IPS-15b (cell line): ENCODE data around the gene ANKRD31.
"Not testable (repeated sequence)": the region's sequence is repeated elsewhere in the genome, so short reads cannot be mapped to it uniquely, and the experiment has no call there.

Source experiments
- H3K27me3 ChIP-seq: one replicate; pipeline ENCODE4 v1.6.1; 2013; ENCODE audit warnings: low read length; ENCODE audit not compliant: control insufficient read depth, insufficient read depth
- H3K36me3 ChIP-seq: one replicate; pipeline ENCODE4 v1.6.1; 2013; ENCODE audit warnings: low read length; ENCODE audit not compliant: control insufficient read depth, insufficient read depth
- H3K4me1 ChIP-seq: one replicate; pipeline ENCODE4 v1.6.1; 2013; ENCODE audit warnings: mild to moderate bottlenecking, low read length; ENCODE audit not compliant: control insufficient read depth, insufficient read depth
- H3K4me3 ChIP-seq: one replicate; pipeline ENCODE4 v1.5.1; 2013; ENCODE audit warnings: low read depth, low read length
- H3K9ac ChIP-seq: one replicate; pipeline ENCODE4 v1.6.1; 2013; ENCODE audit warnings: low read depth, mild to moderate bottlenecking, low read length
- H3K9me3 ChIP-seq: one replicate; pipeline ENCODE4 v1.6.1; 2013; ENCODE audit warnings: mild to moderate bottlenecking, low read length; ENCODE audit not compliant: control insufficient read depth, insufficient read depth

The ANKRD31 gene

GRCh38 chr5:75130818-75131349 lies 105.8 kb downstream of the ANKRD31 start:
- no peaks in the 10 kb centered on the region for H3K27me3 ChIP-seq
- no peaks in the 10 kb centered on the region for H3K4me1 ChIP-seq
- no peak overlapping the region for H3K4me3 ChIP-seq
- peaks cover 6% of the 10 kb centered on the region for H3K9me3 ChIP-seq
- no peaks in the 10 kb centered on the region for H3K36me3 ChIP-seq
- H3K9ac ChIP-seq, result no peak overlapping the region

GRCh38 chr5:75116856-75117255 lies 119.8 kb downstream of the ANKRD31 start:
- no peak overlapping the region for H3K4me3 ChIP-seq
- H3K9ac ChIP-seq, result no peak overlapping the region
- no peaks in the 10 kb centered on the region for H3K4me1 ChIP-seq
- H3K27me3 ChIP-seq, result no peaks in the 10 kb centered on the region
- no peaks in the 10 kb centered on the region for H3K36me3 ChIP-seq
- H3K9me3 ChIP-seq, result no peaks in the 10 kb centered on the region

- not testable (repeated sequence) for H3K4me3 ChIP-seq, H3K4me1 ChIP-seq, H3K9me3 ChIP-seq, H3K9ac ChIP-seq, H3K36me3 ChIP-seq, H3K27me3 ChIP-seq
Observed at GRCh38 chr5:75114311-75114710, 122.4 kb downstream of the ANKRD31 start.

GRCh38 chr5:75113354-75114113 lies 123.1 kb downstream of the ANKRD31 start:
- Histone ChIP-seq H3K4me3 (no peak overlapping the region), H3K27me3 (no peaks in the 10 kb centered on the region), H3K9ac (no peak overlapping the region), H3K36me3 (no peaks in the 10 kb centered on the region), H3K4me1 (no peaks in the 10 kb centered on the region), H3K9me3 (no peaks in the 10 kb centered on the region)

- Histone ChIP-seq H3K9me3 (no peaks in the 10 kb centered on the region), H3K4me3 (no peak overlapping the region), H3K36me3 (no peaks in the 10 kb centered on the region), H3K4me1 (no peaks in the 10 kb centered on the region), H3K9ac (no peak overlapping the region), H3K27me3 (no peaks in the 10 kb centered on the region)
Observed at GRCh38 chr5:75108931-75109596, 127.6 kb downstream of the ANKRD31 start.

GRCh38 chr5:75108515-75108914 lies 128.2 kb downstream of the ANKRD31 start:
- Histone ChIP-seq H3K4me3 (no peak overlapping the region), H3K9ac (no peak overlapping the region), H3K27me3 (no peaks in the 10 kb centered on the region), H3K9me3 (no peaks in the 10 kb centered on the region), H3K4me1 (no peaks in the 10 kb centered on the region), H3K36me3 (no peaks in the 10 kb centered on the region)

- not testable (repeated sequence) for H3K4me1 ChIP-seq, H3K9ac ChIP-seq, H3K9me3 ChIP-seq, H3K36me3 ChIP-seq, H3K27me3 ChIP-seq, H3K4me3 ChIP-seq
Observed at GRCh38 chr5:75095956-75096355, 140.7 kb downstream of the ANKRD31 start.

- no peaks in the 10 kb centered on the region for H3K36me3 ChIP-seq
- H3K9ac ChIP-seq, result no peak overlapping the region
- no peaks in the 10 kb centered on the region for H3K9me3 ChIP-seq
- H3K4me3 ChIP-seq, result no peak overlapping the region
- H3K4me1 ChIP-seq, result no peaks in the 10 kb centered on the region
- no peaks in the 10 kb centered on the region for H3K27me3 ChIP-seq
Observed at GRCh38 chr5:75091597-75091996, 145.1 kb downstream of the ANKRD31 start.

- no peaks in the 10 kb centered on the region for H3K4me1 ChIP-seq
- no peaks in the 10 kb centered on the region for H3K9me3 ChIP-seq
- no peaks in the 10 kb centered on the region for H3K27me3 ChIP-seq
- no peak overlapping the region for H3K4me3 ChIP-seq
- H3K36me3 ChIP-seq, result no peaks in the 10 kb centered on the region
- no peak overlapping the region for H3K9ac ChIP-seq
Observed at GRCh38 chr5:75089662-75090061, 147.0 kb downstream of the ANKRD31 start.

GRCh38 chr5:75089137-75089536 lies 147.5 kb downstream of the ANKRD31 start:
- Histone ChIP-seq H3K4me1 (no peaks in the 10 kb centered on the region), H3K27me3 (no peaks in the 10 kb centered on the region), H3K36me3 (no peaks in the 10 kb centered on the region), H3K9ac (no peak overlapping the region), H3K9me3 (no peaks in the 10 kb centered on the region), H3K4me3 (no peak overlapping the region)

- Histone ChIP-seq H3K27me3 (no peaks in the 10 kb centered on the region), H3K4me1 (no peaks in the 10 kb centered on the region), H3K9me3 (no peaks in the 10 kb centered on the region), H3K4me3 (no peak overlapping the region), H3K9ac (no peak overlapping the region), H3K36me3 (no peaks in the 10 kb centered on the region)
Observed at GRCh38 chr5:75088648-75089047, 148.0 kb downstream of the ANKRD31 start.

GRCh38 chr5:75081510-75081909 lies 155.2 kb downstream of the ANKRD31 start:
- no peaks in the 10 kb centered on the region for H3K9me3 ChIP-seq
- no peak overlapping the region for H3K4me3 ChIP-seq
- H3K36me3 ChIP-seq, result no peaks in the 10 kb centered on the region
- H3K4me1 ChIP-seq, result no peaks in the 10 kb centered on the region
- H3K27me3 ChIP-seq, result no peaks in the 10 kb centered on the region
- H3K9ac ChIP-seq, result no peak overlapping the region
